IPS-18a (cell line): ENCODE measurements around the gene RAG1.
A peak's percentile ranks its signal among the peaks of the same experiment; 100 is the strongest.

Experiments
- H3K27ac ChIP-seq: one replicate; pipeline ENCODE4 v1.5.1; 2013; ENCODE audit warnings: low read length
- H3K27me3 ChIP-seq: one replicate; pipeline ENCODE4 v1.6.1; 2013; ENCODE audit warnings: mild to moderate bottlenecking, low read length; ENCODE audit not compliant: control insufficient read depth, insufficient read depth
- H3K36me3 ChIP-seq: one replicate; pipeline ENCODE4 v1.6.1; 2013; ENCODE audit warnings: low read depth, low read length; ENCODE audit not compliant: control insufficient read depth
- H3K4me1 ChIP-seq: one replicate; pipeline ENCODE4 v1.6.1; 2013; ENCODE audit warnings: low read depth, low read length; ENCODE audit not compliant: control insufficient read depth
- H3K4me3 ChIP-seq: one replicate; pipeline ENCODE4 v1.5.1; 2013; ENCODE audit warnings: low read length
- H3K9ac ChIP-seq: one replicate; pipeline ENCODE4 v1.6.1; 2013; ENCODE audit warnings: mild to moderate bottlenecking, low read length, moderate library complexity
- H3K9me3 ChIP-seq: one replicate; pipeline ENCODE4 v1.6.1; 2013; ENCODE audit warnings: low read depth, low read length; ENCODE audit not compliant: control insufficient read depth

Gene RAG1

GRCh38 chr11:36594316-36594989 lies 26.6 kb downstream of the RAG1 start, which contains the start of gene IFTAP:
Gene IFTAP, plus strand, starts transcription at chr11:36594502. Its CDS starts 15,602 bp downstream, at chr11:36610104.
- H3K9me3 ChIP-seq, result no peaks in the 10 kb centered on the region
- no peaks in the 10 kb centered on the region for H3K36me3 ChIP-seq
- H3K27ac ChIP-seq, result peak within 1 kb of the TSS; percentile 78
- peak within 1 kb of the TSS; percentile 85 for H3K9ac ChIP-seq
- peaks cover 5% of the 10 kb centered on the region for H3K4me1 ChIP-seq
- H3K4me3 ChIP-seq, result peak within 1 kb of the TSS; percentile 97
- H3K27me3 ChIP-seq, result peaks cover 21% of the 10 kb centered on the region

- Histone ChIP-seq H3K4me1 (peaks cover 5% of the 10 kb centered on the region), H3K36me3 (no peaks in the 10 kb centered on the region), H3K27ac (no peak overlapping the region), H3K9me3 (no peaks in the 10 kb centered on the region), H3K9ac (no peak overlapping the region), H3K27me3 (no peaks in the 10 kb centered on the region), H3K4me3 (no peak overlapping the region)
These were observed 29.1 kb downstream of the RAG1 start for GRCh38 chr11:36596880-36597279.

- H3K4me3 ChIP-seq, result no peak within 1 kb of the TSS
- peaks cover 5% of the 10 kb centered on the region for H3K4me1 ChIP-seq
- no peak within 1 kb of the TSS for H3K27ac ChIP-seq
- no peaks in the 10 kb centered on the region for H3K9me3 ChIP-seq
- no peaks in the 10 kb centered on the region for H3K27me3 ChIP-seq
- no peak within 1 kb of the TSS for H3K9ac ChIP-seq
- no peaks in the 10 kb centered on the region for H3K36me3 ChIP-seq
These were observed 30.2 kb downstream of the RAG1 start, which contains the start of gene RAG2 for GRCh38 chr11:36598051-36598450. Gene RAG2, minus strand, starts transcription at chr11:36598236. Its CDS starts 4,068 bp downstream, at chr11:36594168.

GRCh38 chr11:36600180-36600579 lies 32.4 kb downstream of the RAG1 start:
- no peak overlapping the region for H3K4me3 ChIP-seq
- H3K36me3 ChIP-seq, result no peaks in the 10 kb centered on the region
- H3K9ac ChIP-seq, result no peak overlapping the region
- no peaks in the 10 kb centered on the region for H3K27me3 ChIP-seq
- no peak overlapping the region for H3K27ac ChIP-seq
- peaks cover 1% of the 10 kb centered on the region for H3K4me1 ChIP-seq
- H3K9me3 ChIP-seq, result no peaks in the 10 kb centered on the region

- H3K9ac ChIP-seq, result no peak overlapping the region
- no peaks in the 10 kb centered on the region for H3K27me3 ChIP-seq
- H3K36me3 ChIP-seq, result no peaks in the 10 kb centered on the region
- H3K4me3 ChIP-seq, result no peak overlapping the region
- no peaks in the 10 kb centered on the region for H3K9me3 ChIP-seq
- H3K4me1 ChIP-seq, result no peaks in the 10 kb centered on the region
- no peak overlapping the region for H3K27ac ChIP-seq
These were observed 33.3 kb downstream of the RAG1 start for GRCh38 chr11:36601155-36601554.

GRCh38 chr11:36602135-36602534 lies 34.3 kb downstream of the RAG1 start:
- Histone ChIP-seq H3K27ac (no peak overlapping the region), H3K9ac (no peak overlapping the region), H3K36me3 (no peaks in the 10 kb centered on the region), H3K27me3 (no peaks in the 10 kb centered on the region), H3K4me3 (no peak overlapping the region), H3K4me1 (no peaks in the 10 kb centered on the region), H3K9me3 (no peaks in the 10 kb centered on the region)

GRCh38 chr11:36605221-36606216 lies 37.7 kb downstream of the RAG1 start:
- Histone ChIP-seq H3K27ac (no peak overlapping the region), H3K27me3 (no peaks in the 10 kb centered on the region), H3K4me3 (no peak overlapping the region), H3K36me3 (no peaks in the 10 kb centered on the region), H3K9ac (no peak overlapping the region), H3K4me1 (no peaks in the 10 kb centered on the region), H3K9me3 (no peaks in the 10 kb centered on the region)

- Histone ChIP-seq H3K27me3 (no peaks in the 10 kb centered on the region), H3K4me3 (no peak overlapping the region), H3K4me1 (no peaks in the 10 kb centered on the region), H3K36me3 (no peaks in the 10 kb centered on the region), H3K9ac (no peak overlapping the region), H3K9me3 (no peaks in the 10 kb centered on the region), H3K27ac (no peak overlapping the region)
These were observed 40.8 kb downstream of the RAG1 start for GRCh38 chr11:36608491-36609199.

GRCh38 chr11:36609383-36609782 lies 41.6 kb downstream of the RAG1 start:
- H3K27ac ChIP-seq, result no peak overlapping the region

GRCh38 chr11:36615826-36616225 lies 48.0 kb downstream of the RAG1 start:
- Histone ChIP-seq H3K27ac (no peak overlapping the region), H3K4me3 (no peak overlapping the region), H3K36me3 (no peaks in the 10 kb centered on the region), H3K9ac (no peak overlapping the region), H3K9me3 (no peaks in the 10 kb centered on the region), H3K27me3 (no peaks in the 10 kb centered on the region), H3K4me1 (no peaks in the 10 kb centered on the region)

More at GRCh38 chr11:36609383-36609782, 41.6 kb downstream of the RAG1 start:
- Histone ChIP-seq H3K4me1 (no peaks in the 10 kb centered on the region), H3K4me3 (no peak overlapping the region), H3K36me3 (no peaks in the 10 kb centered on the region), H3K9me3 (no peaks in the 10 kb centered on the region), H3K27me3 (no peaks in the 10 kb centered on the region), H3K9ac (no peak overlapping the region)
